Spleen (tissue), 7 donors: ENCODE data around the gene RASGEF1B.

Source experiments
- POLR2A ChIP-seq, 3 donors: fragments of 450-650 bp; IDR thresholded peaks; one replicate each; pipeline ENCODE4 v1.5.1; 2017; ENCODE audit warnings: antibody characterized with exemption in 3 of 3, mild to moderate bottlenecking in 1 of 3
- POLR2AphosphoS5 ChIP-seq, 3 donors: sonication (generic); formaldehyde crosslinking; IDR thresholded peaks; one replicate each; pipeline ENCODE4 v1.5.1; 2017; ENCODE audit warnings: antibody characterized with exemption in 3 of 3
- TF ChIP-seq, protein P1 (sequence below), 11 experiments: fragments of 200-600 bp in 7 of 11; fragments of 450-650 bp in 4 of 11; sonication (generic) in 4 of 11; IDR thresholded peaks in 8 of 11; conservative IDR thresholded peaks in 3 of 11; 1 replicate in 7 of 11; 2 replicates in 4 of 11; pipeline versions ENCODE4 v1.4.0 to v1.8.0; 2016 to 2021; ENCODE audit warnings: antibody characterized with exemption in 11 of 11, inconsistent platforms in 4 of 11, mild to moderate bottlenecking in 1 of 11
- donor health status: DM: no; HTN: no; CAD: no; lungs with moderate emphysema.
- donor health status: DM: no; HTN: no; CAD: no.
- donor health status: DM: no; HTN: no; CAD: no.

DNA sequence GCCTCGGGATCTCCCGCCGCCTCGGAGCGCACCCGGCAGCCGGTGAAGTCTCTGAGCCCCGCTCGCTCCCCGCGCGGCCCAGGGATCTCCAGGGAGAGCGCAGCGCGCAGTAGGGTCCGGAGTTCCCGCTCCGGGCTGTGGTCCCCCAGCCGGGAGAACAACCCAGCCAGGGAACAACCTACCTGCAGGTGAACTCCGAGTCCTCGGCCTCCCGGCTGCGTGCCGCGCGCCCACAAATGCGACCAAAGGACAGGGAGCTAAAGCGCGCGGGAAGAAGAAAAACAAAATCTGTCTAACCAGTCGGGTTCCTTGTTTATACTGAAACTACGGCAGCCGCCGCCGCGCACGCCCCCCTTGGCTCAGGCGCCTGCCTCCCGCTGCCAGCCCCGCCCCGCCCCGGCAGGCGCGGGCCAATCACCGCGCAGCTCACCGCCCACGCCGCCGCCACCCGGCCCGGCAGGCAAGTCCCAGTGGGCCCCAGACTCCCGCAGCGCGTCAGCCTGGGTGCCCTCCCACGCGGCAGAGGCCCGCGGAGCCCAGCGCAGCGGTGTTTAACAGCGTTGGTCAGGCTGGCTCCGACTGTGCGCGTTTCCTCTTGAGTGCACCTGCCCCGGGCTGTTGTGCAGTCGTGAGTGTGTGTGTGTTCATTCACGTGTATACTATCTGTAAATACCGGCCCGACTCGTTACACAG, at the start of gene RASGEF1B:
- TF ChIP-seq POLR2A (IDR thresholded peaks at IDR 0.05) (peak in 2 of 3 donors; percentile 55 to 93), POLR2AphosphoS5 (IDR thresholded peaks at IDR 0.05) (peak; percentile 96)
- TF ChIP-seq, protein P1, sequence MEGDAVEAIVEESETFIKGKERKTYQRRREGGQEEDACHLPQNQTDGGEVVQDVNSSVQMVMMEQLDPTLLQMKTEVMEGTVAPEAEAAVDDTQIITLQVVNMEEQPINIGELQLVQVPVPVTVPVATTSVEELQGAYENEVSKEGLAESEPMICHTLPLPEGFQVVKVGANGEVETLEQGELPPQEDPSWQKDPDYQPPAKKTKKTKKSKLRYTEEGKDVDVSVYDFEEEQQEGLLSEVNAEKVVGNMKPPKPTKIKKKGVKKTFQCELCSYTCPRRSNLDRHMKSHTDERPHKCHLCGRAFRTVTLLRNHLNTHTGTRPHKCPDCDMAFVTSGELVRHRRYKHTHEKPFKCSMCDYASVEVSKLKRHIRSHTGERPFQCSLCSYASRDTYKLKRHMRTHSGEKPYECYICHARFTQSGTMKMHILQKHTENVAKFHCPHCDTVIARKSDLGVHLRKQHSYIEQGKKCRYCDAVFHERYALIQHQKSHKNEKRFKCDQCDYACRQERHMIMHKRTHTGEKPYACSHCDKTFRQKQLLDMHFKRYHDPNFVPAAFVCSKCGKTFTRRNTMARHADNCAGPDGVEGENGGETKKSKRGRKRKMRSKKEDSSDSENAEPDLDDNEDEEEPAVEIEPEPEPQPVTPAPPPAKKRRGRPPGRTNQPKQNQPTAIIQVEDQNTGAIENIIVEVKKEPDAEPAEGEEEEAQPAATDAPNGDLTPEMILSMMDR (IDR thresholded peaks at IDR 0.05 in 8 of 11, conservative IDR thresholded peaks at IDR 0.05 in 3 of 11): no peak
